ENCODE data around the gene DEK. TPM values are rescaled to one million over a fixed set of nuclear protein-coding genes. Genes with fewer than 3 reads are reported as not detected.
"Not testable (repeated sequence)": the region's sequence is repeated elsewhere in the genome, so short reads cannot be mapped to it uniquely, and the experiment has no call there.

The DEK gene
- total RNA-seq, 1 experiment from 2014 or later: 154 TPM

DNA sequence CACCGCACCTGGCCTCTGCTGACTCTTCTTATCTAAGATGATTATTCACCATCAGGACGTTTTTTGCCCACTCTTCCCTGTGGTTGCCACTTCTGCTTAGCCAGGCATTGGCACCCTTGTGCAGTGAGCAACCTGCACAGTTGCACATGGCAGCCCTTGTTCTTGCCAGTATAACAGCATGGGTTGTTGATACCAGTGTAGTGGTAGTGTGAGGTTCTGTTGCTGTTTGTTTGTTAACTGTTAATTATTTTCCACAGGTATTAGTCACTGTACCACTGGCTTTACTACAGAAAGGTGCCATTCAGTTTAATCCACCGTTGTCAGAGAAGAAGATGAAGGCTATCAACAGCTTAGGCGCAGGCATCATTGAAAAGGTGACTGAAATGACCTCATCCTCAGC is 52.1 kb downstream of the DEK start:
- peaks cover 18% of the 10 kb centered on the region; the same call in 1 of the 2 replicates for H3K36me3 ChIP-seq (ENCODE audit: insufficient read depth, low read length)
- H3K27ac ChIP-seq (ENCODE audit: low read length): no peak overlapping the region
- DNase-seq: no peak
- H3K79me2 ChIP-seq (ENCODE audit: low read length): no peaks in the 10 kb centered on the region
- no peaks in the 10 kb centered on the region for H3K27me3 ChIP-seq (ENCODE audit: low read length)
- no peaks in the 10 kb centered on the region for H3K9me2 ChIP-seq (replicated peaks; ENCODE audit: insufficient read depth, low read length)
- H3K4me1 ChIP-seq (ENCODE audit: low read length): peaks cover 43% of the 10 kb centered on the region
- no peak overlapping the region for H3K4me2 ChIP-seq (ENCODE audit: low read depth, low read length, poor library complexity, severe bottlenecking)
- no peak overlapping the region for H3K9ac ChIP-seq (ENCODE audit: low read length)
- H3K9me3 ChIP-seq (ENCODE audit: low read length): no peaks in the 10 kb centered on the region
- H4K20me1 ChIP-seq (ENCODE audit: insufficient read depth, low read depth, low read length): no peaks in the 10 kb centered on the region
- no peak overlapping the region for H2AFZ ChIP-seq (ENCODE audit: low read length)
- H3K4me3 ChIP-seq (ENCODE audit: low read length): no peak overlapping the region

GRCh38 chr6:18211338-18211737 is 53.0 kb downstream of the DEK start:
- peak overlapping the region; percentile 11 for H3K4me2 ChIP-seq (ENCODE audit: low read depth, low read length, poor library complexity, severe bottlenecking)
- H4K20me1 ChIP-seq (ENCODE audit: insufficient read depth, low read depth, low read length): no peaks in the 10 kb centered on the region
- no peak overlapping the region for H2AFZ ChIP-seq (ENCODE audit: low read length)
- H3K36me3 ChIP-seq (ENCODE audit: insufficient read depth, low read length): peaks cover 11% of the 10 kb centered on the region; the same call in 1 of the 2 replicates
- H3K27me3 ChIP-seq (ENCODE audit: low read length): no peaks in the 10 kb centered on the region
- peak overlapping the region; percentile 31; the same call in 1 of the 2 replicates for H3K27ac ChIP-seq (ENCODE audit: low read length)
- no peaks in the 10 kb centered on the region for H3K9me3 ChIP-seq (ENCODE audit: low read length)
- no peaks in the 10 kb centered on the region for H3K9me2 ChIP-seq (replicated peaks; ENCODE audit: insufficient read depth, low read length)
- no peak overlapping the region for H3K9ac ChIP-seq (ENCODE audit: low read length)
- no peak overlapping the region for H3K4me3 ChIP-seq (ENCODE audit: low read length)
- H3K4me1 ChIP-seq (ENCODE audit: low read length): peaks cover 37% of the 10 kb centered on the region
- DNase-seq: peak; percentile 71
- H3K79me2 ChIP-seq (ENCODE audit: low read length): no peaks in the 10 kb centered on the region

GRCh38 chr6:18210707-18211106 is 53.6 kb downstream of the DEK start:
- H3K27me3 ChIP-seq (ENCODE audit: low read length): no peaks in the 10 kb centered on the region
- peaks cover 9% of the 10 kb centered on the region; the same call in 1 of the 2 replicates for H3K36me3 ChIP-seq (ENCODE audit: insufficient read depth, low read length)

DNA sequence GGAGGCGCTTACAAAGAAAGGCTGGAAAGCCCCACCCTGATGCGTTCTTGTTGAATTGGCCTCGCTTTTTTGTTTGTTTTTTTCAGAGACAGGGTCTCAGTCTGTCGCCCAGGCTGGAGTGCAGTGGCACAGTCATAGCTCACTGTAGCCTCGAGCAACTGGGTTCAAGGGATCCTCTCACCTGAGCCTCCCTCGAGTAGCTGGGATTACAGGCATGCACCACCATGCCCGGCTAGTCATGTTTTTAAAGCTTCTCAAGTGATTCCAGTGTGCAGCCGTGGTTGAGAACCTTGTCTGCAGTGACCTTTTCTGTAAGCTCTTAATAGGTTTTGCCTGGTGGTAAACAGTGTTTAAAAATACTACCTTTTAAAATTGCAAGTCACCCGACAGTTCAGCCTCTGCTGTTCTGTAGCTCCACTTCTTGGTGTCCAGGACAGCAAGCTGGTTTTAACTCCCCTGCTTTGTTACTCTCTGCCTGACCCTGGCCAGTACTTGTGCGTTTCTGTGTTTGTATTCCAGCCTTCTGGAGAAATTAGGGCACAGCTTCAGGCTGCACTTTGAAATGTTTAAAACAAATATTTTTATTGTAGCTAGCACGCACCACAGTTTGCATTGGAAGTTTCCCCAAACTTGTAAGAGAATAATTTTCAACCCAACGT is 54.7 kb downstream of the DEK start:
- no peak overlapping the region for H3K9ac ChIP-seq (ENCODE audit: low read length)
- H3K79me2 ChIP-seq (ENCODE audit: low read length): no peaks in the 10 kb centered on the region
- H4K20me1 ChIP-seq (ENCODE audit: insufficient read depth, low read depth, low read length): no peaks in the 10 kb centered on the region
- H3K9me3 ChIP-seq (ENCODE audit: low read length): no peaks in the 10 kb centered on the region
- H2AFZ ChIP-seq (ENCODE audit: low read length): no peak overlapping the region
- H3K4me3 ChIP-seq (ENCODE audit: low read length): no peak overlapping the region
- H3K9me2 ChIP-seq (replicated peaks; ENCODE audit: insufficient read depth, low read length): no peaks in the 10 kb centered on the region
- no peaks in the 10 kb centered on the region for H3K27me3 ChIP-seq (ENCODE audit: low read length)
- peaks cover 9% of the 10 kb centered on the region; the same call in 1 of the 2 replicates for H3K36me3 ChIP-seq (ENCODE audit: insufficient read depth, low read length)
- no peak overlapping the region for H3K27ac ChIP-seq (ENCODE audit: low read length)
- DNase-seq: no peak
- H3K4me1 ChIP-seq (ENCODE audit: low read length): peaks cover 21% of the 10 kb centered on the region
- H3K4me2 ChIP-seq (ENCODE audit: low read depth, low read length, poor library complexity, severe bottlenecking): no peak overlapping the region

More at GRCh38 chr6:18210707-18211106, 53.6 kb downstream of the DEK start:
- Histone ChIP-seq H3K79me2 (ENCODE audit: low read length) (no peaks in the 10 kb centered on the region), H2AFZ (ENCODE audit: low read length) (no peak overlapping the region), H3K4me3 (ENCODE audit: low read length) (no peak overlapping the region), H3K9ac (ENCODE audit: low read length) (no peak overlapping the region), H3K9me3 (ENCODE audit: low read length) (no peaks in the 10 kb centered on the region), H3K9me2 (replicated peaks; ENCODE audit: insufficient read depth, low read length) (no peaks in the 10 kb centered on the region), H3K4me1 (ENCODE audit: low read length) (peaks cover 31% of the 10 kb centered on the region), H4K20me1 (ENCODE audit: insufficient read depth, low read depth, low read length) (no peaks in the 10 kb centered on the region), H3K4me2 (ENCODE audit: low read depth, low read length, poor library complexity, severe bottlenecking) (no peak overlapping the region), H3K27ac (ENCODE audit: low read length) (0 out of 2 replicates have a peak overlapping the region, but pooled peaks have one; percentile 31)
- DNase-seq: no peak

DNA sequence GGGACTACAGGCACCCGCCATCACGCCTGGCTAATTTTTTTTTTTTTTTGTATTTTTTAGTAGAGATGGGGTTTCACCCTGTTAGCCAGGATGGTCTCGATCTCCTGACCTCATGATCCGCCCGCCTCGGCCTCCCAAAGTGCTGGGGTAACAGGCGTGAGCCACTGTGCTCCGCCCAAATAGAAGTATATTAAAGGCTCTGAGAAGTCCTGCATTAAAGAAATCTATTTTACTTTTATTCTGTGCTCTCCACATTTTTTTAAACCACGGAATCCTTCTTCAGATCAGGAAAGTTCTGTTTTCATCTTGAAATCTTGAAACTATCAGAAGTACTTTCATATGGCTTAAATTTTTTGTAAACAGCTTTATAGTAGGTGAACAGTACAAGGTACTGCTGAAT is 55.6 kb downstream of the DEK start:
- H3K9me2 ChIP-seq (replicated peaks; ENCODE audit: insufficient read depth, low read length); H3K27ac ChIP-seq (ENCODE audit: low read length); DNase-seq; H2AFZ ChIP-seq (ENCODE audit: low read length); H3K9me3 ChIP-seq (ENCODE audit: low read length); H3K79me2 ChIP-seq (ENCODE audit: low read length); H3K36me3 ChIP-seq (ENCODE audit: insufficient read depth, low read length); H4K20me1 ChIP-seq (ENCODE audit: insufficient read depth, low read depth, low read length); H3K4me2 ChIP-seq (ENCODE audit: low read depth, low read length, poor library complexity, severe bottlenecking); H3K9ac ChIP-seq (ENCODE audit: low read length); H3K4me3 ChIP-seq (ENCODE audit: low read length); H3K27me3 ChIP-seq (ENCODE audit: low read length): not testable (repeated sequence)
- peaks cover 14% of the 10 kb centered on the region for H3K4me1 ChIP-seq (ENCODE audit: low read length)

GRCh38 chr6:18207949-18208348 is 56.4 kb downstream of the DEK start:
- Histone ChIP-seq H3K9me3 (ENCODE audit: low read length) (no peaks in the 10 kb centered on the region), H3K27ac (ENCODE audit: low read length) (no peak overlapping the region), H3K4me2 (ENCODE audit: low read depth, low read length, poor library complexity, severe bottlenecking) (no peak overlapping the region), H3K4me1 (ENCODE audit: low read length) (peaks cover 11% of the 10 kb centered on the region), H3K4me3 (ENCODE audit: low read length) (no peak overlapping the region), H3K36me3 (ENCODE audit: insufficient read depth, low read length) (peaks cover 14% of the 10 kb centered on the region; the same call in 1 of the 2 replicates), H2AFZ (ENCODE audit: low read length) (no peak overlapping the region), H3K9ac (ENCODE audit: low read length) (no peak overlapping the region), H3K9me2 (replicated peaks; ENCODE audit: insufficient read depth, low read length) (no peaks in the 10 kb centered on the region), H3K27me3 (ENCODE audit: low read length) (no peaks in the 10 kb centered on the region), H4K20me1 (ENCODE audit: insufficient read depth, low read depth, low read length) (no peaks in the 10 kb centered on the region), H3K79me2 (ENCODE audit: low read length) (no peaks in the 10 kb centered on the region)
- DNase-seq: no peak

- H3K9me3 ChIP-seq (ENCODE audit: low read length): no peaks in the 10 kb centered on the region
- H3K4me3 ChIP-seq (ENCODE audit: low read length): no peak overlapping the region
Observed at GRCh38 chr6:18207438-18207837, 56.9 kb downstream of the DEK start.

GRCh38 chr6:18206591-18206990 is 57.7 kb downstream of the DEK start:
- Histone ChIP-seq H3K9me2 (replicated peaks; ENCODE audit: insufficient read depth, low read length) (no peaks in the 10 kb centered on the region), H3K9ac (ENCODE audit: low read length) (no peak overlapping the region), H2AFZ (ENCODE audit: low read length) (no peak overlapping the region), H3K79me2 (ENCODE audit: low read length) (no peaks in the 10 kb centered on the region), H3K9me3 (ENCODE audit: low read length) (no peaks in the 10 kb centered on the region), H4K20me1 (ENCODE audit: insufficient read depth, low read depth, low read length) (no peaks in the 10 kb centered on the region), H3K4me3 (ENCODE audit: low read length) (no peak overlapping the region), H3K27ac (ENCODE audit: low read length) (no peak overlapping the region), H3K4me2 (ENCODE audit: low read depth, low read length, poor library complexity, severe bottlenecking) (no peak overlapping the region), H3K36me3 (ENCODE audit: insufficient read depth, low read length) (peaks cover 21% of the 10 kb centered on the region; the same call in 1 of the 2 replicates), H3K27me3 (ENCODE audit: low read length) (no peaks in the 10 kb centered on the region), H3K4me1 (ENCODE audit: low read length) (peaks cover 10% of the 10 kb centered on the region)
- no peak for DNase-seq

More at GRCh38 chr6:18207438-18207837, 56.9 kb downstream of the DEK start:
- DNase-seq: no peak
- Histone ChIP-seq H3K9ac (ENCODE audit: low read length) (no peak overlapping the region), H3K27ac (ENCODE audit: low read length) (no peak overlapping the region), H3K9me2 (replicated peaks; ENCODE audit: insufficient read depth, low read length) (no peaks in the 10 kb centered on the region), H2AFZ (ENCODE audit: low read length) (no peak overlapping the region), H3K4me2 (ENCODE audit: low read depth, low read length, poor library complexity, severe bottlenecking) (no peak overlapping the region), H3K36me3 (ENCODE audit: insufficient read depth, low read length) (peaks cover 19% of the 10 kb centered on the region; the same call in 1 of the 2 replicates), H3K27me3 (ENCODE audit: low read length) (no peaks in the 10 kb centered on the region), H3K4me1 (ENCODE audit: low read length) (peaks cover 11% of the 10 kb centered on the region), H3K79me2 (ENCODE audit: low read length) (no peaks in the 10 kb centered on the region), H4K20me1 (ENCODE audit: insufficient read depth, low read depth, low read length) (no peaks in the 10 kb centered on the region)
